IMR-90 (cell line): Measurements from ENCODE around the gene PLCB4. TPM values are rescaled to one million over a fixed set of nuclear protein-coding genes. Genes with fewer than 3 reads are reported as not detected.

Source experiments
- ATAC-seq: fragments of 200-7000 bp; cut with Tn5 transposase; 2 replicates; pipeline ENCODE4 v1.9.1; 2020; ENCODE audit warnings: low read depth, mild to moderate bottlenecking, moderate library complexity
- BruUV-seq: library from RNA; stranded (reverse); fragments of 400-500 nt; replicated peaks from 2 replicates; lab custom pipeline; 2021; lab: Mats Ljungman, UMichigan
- CTCF ChIA-PET: fragments of 300-600 bp; formaldehyde crosslinking; extraction: SDS; loops from one replicate; lab custom pipeline; 2021; ENCODE audit warnings: antibody characterized with exemption; lab: Yijun Ruan, JAX
- POLR2A ChIA-PET: fragments of 300-600 bp; sonication (Branson Sonifier 250); formaldehyde crosslinking; loops from one replicate; lab custom pipeline; 2022; ENCODE audit warnings: antibody characterized with exemption; ENCODE audit not compliant: unreplicated experiment; lab: Charles Lee
- DNase-seq: peaks from one replicate; pipeline ENCODE4 v3.0.0; 2013
- H2AFZ ChIP-seq: replicated peaks from 2 replicates; pipeline ENCODE3; 2013; ENCODE audit warnings: low read length, mild to moderate bottlenecking; ENCODE audit not compliant: poor library complexity
- H2AK5ac ChIP-seq: 2 replicates; pipeline ENCODE4 v1.6.1; 2013; ENCODE audit warnings: low read depth, low read length, inconsistent platforms
- H2AK9ac ChIP-seq: replicated peaks from 2 replicates; pipeline ENCODE3; 2013; ENCODE audit warnings: mild to moderate bottlenecking, low read depth, low read length, moderate library complexity; ENCODE audit not compliant: poor library complexity
- H2BK120ac ChIP-seq: 2 replicates; pipeline ENCODE4 v1.6.1; 2013; ENCODE audit warnings: low read depth, low read length, inconsistent platforms
- H2BK15ac ChIP-seq: 3 replicates; pipeline ENCODE4 v1.6.1; 2013; ENCODE audit warnings: low read depth, low read length, inconsistent platforms
- H2BK20ac ChIP-seq: 2 replicates; pipeline ENCODE4 v1.6.1; 2013; ENCODE audit warnings: low read depth, mild to moderate bottlenecking, inconsistent platforms, low read length, moderate library complexity
- H2BK5ac ChIP-seq: 2 replicates; pipeline ENCODE4 v1.6.1; 2013; ENCODE audit warnings: mild to moderate bottlenecking, low read depth, low read length, inconsistent platforms; ENCODE audit not compliant: poor library complexity, severe bottlenecking
- H3K14ac ChIP-seq: replicated peaks from 2 replicates; pipeline ENCODE4 v1.6.1; 2013; ENCODE audit warnings: low read depth, low read length, inconsistent platforms
- H3K18ac ChIP-seq: 2 replicates; pipeline ENCODE4 v1.6.1; 2013; ENCODE audit warnings: low read depth, low read length, control low read depth
- H3K23ac ChIP-seq: 2 replicates; pipeline ENCODE4 v1.6.1; 2013; ENCODE audit warnings: low read depth, low read length, inconsistent platforms
- H3K27ac ChIP-seq: 2 replicates; pipeline ENCODE4 v1.5.1; 2013; ENCODE audit warnings: mild to moderate bottlenecking, control low read depth, low read length; ENCODE audit not compliant: insufficient read depth
- H3K27me3 ChIP-seq: 2 replicates; pipeline ENCODE4 v1.6.1; 2013; ENCODE audit warnings: low read length; ENCODE audit not compliant: control insufficient read depth, insufficient read depth
- H3K36me3 ChIP-seq: 2 replicates; pipeline ENCODE4 v1.6.1; 2013; ENCODE audit warnings: low read length, mixed read lengths; ENCODE audit not compliant: control insufficient read depth, insufficient read depth
- H3K4ac ChIP-seq: 2 replicates; pipeline ENCODE4 v1.6.1; 2013; ENCODE audit warnings: low read depth, low read length, inconsistent platforms
- H3K4me1 ChIP-seq: 2 replicates; pipeline ENCODE4 v1.6.1; 2013; ENCODE audit warnings: low read length, mixed read lengths; ENCODE audit not compliant: control insufficient read depth, insufficient read depth
- H3K4me2 ChIP-seq: 2 replicates; pipeline ENCODE4 v1.6.1; 2013; ENCODE audit warnings: low read depth, mild to moderate bottlenecking, control low read depth, low read length, moderate library complexity
- H3K4me3 ChIP-seq: 2 replicates; pipeline ENCODE4 v1.5.1; 2013; ENCODE audit warnings: low read depth, mild to moderate bottlenecking, control low read depth, low read length, moderate library complexity; ENCODE audit not compliant: insufficient read depth
- H3K56ac ChIP-seq: 2 replicates; pipeline ENCODE4 v1.6.1; 2013; ENCODE audit warnings: low read length, inconsistent platforms; ENCODE audit not compliant: insufficient read depth; ENCODE audit errors: extremely low read depth
- H3K79me1 ChIP-seq, 2 experiments: 2 replicates each; pipeline ENCODE4 v1.6.1; 2013; ENCODE audit warnings: low read length in 2 of 2, inconsistent platforms in 1 of 2, low read depth in 1 of 2
- H3K9ac ChIP-seq: 2 replicates; pipeline ENCODE4 v1.6.1; 2013; ENCODE audit warnings: low read depth, low read length, control low read depth
- H3K9me1 ChIP-seq: 2 replicates; pipeline ENCODE4 v1.6.1; 2013; ENCODE audit warnings: low read length, inconsistent platforms; ENCODE audit not compliant: insufficient read depth
- H3K9me3 ChIP-seq: 2 replicates; pipeline ENCODE4 v1.6.1; 2013; ENCODE audit warnings: low read length; ENCODE audit not compliant: control insufficient read depth, insufficient read depth
- H4K20me1 ChIP-seq: 2 replicates; pipeline ENCODE4 v1.6.1; 2013; ENCODE audit warnings: low read length, inconsistent platforms; ENCODE audit not compliant: insufficient read depth
- H4K5ac ChIP-seq: 2 replicates; pipeline ENCODE4 v1.6.1; 2013; ENCODE audit warnings: mild to moderate bottlenecking, low read depth, low read length, control low read depth
- H4K8ac ChIP-seq, 2 experiments: 2 replicates each; pipeline ENCODE4 v1.6.1; 2013; ENCODE audit warnings: low read depth in 2 of 2, low read length in 2 of 2, control low read depth in 1 of 2, inconsistent platforms in 1 of 2
- H4K91ac ChIP-seq: 2 replicates; pipeline ENCODE4 v1.6.1; 2013; ENCODE audit warnings: low read depth, low read length, inconsistent platforms; ENCODE audit not compliant: insufficient read depth
- BHLHE40 ChIP-seq: fragments of 150-350 bp; IDR thresholded peaks from 2 replicates; pipeline ENCODE4 v1.6.1; 2016; ENCODE audit warnings: mild to moderate bottlenecking, low read depth, low read length
- MAFK ChIP-seq: IDR thresholded peaks from 2 replicates; pipeline ENCODE4 v1.6.1; 2012; ENCODE audit warnings: low read depth, low read length, improper control_type of control experiment
- MAZ ChIP-seq: IDR thresholded peaks from 2 replicates; pipeline ENCODE4 v1.6.1; 2012; ENCODE audit warnings: low read depth, mild to moderate bottlenecking, low read length, improper control_type of control experiment, moderate library complexity, borderline replicate concordance
- RAD21 ChIP-seq: IDR thresholded peaks from 2 replicates; pipeline ENCODE4 v1.6.1; 2012; ENCODE audit warnings: low read length, improper control_type of control experiment
- SMC3 ChIP-seq: fragments of 150-350 bp; IDR thresholded peaks from 2 replicates; pipeline ENCODE4 v1.6.1; 2016; ENCODE audit warnings: low read depth, mild to moderate bottlenecking, antibody characterized with exemption, low read length, moderate library complexity
- WGBS, 2 experiments: methylation state at CpG; one replicate each; pipeline versions ENCODE4 v1.1.5 to v1.1.7; 2013; ENCODE audit warnings: missing lambda C conversion rate in 2 of 2; ENCODE audit not compliant: insufficient read length in 1 of 2; ENCODE audit errors: extremely low coverage in 2 of 2; 5-methylcytosine and 5-hydroxymethylcytosine counted together
- dilution Hi-C: fragments of 300-500 bp; cut with HindIII; formaldehyde crosslinking; loops from one replicate; pipeline ENCODE4 v1.14.3; 2018; ENCODE audit warnings: low sequenced_read_pairs; ENCODE audit not compliant: unreplicated experiment
- in situ Hi-C: fragments of 300-500 bp; cut with MboI; formaldehyde crosslinking; loops from 3 replicates; pipeline ENCODE4 v1.14.3; 2019; ENCODE audit warnings: low sequenced_read_pairs, inconsistent platforms, mixed read lengths
- intact Hi-C: fragments of 100-400 bp; cut with micrococcal nuclease; formaldehyde crosslinking; loops from 2 replicates; pipeline ENCODE4 v1.10.0; 2022
- polyA plus RNA-seq, 3 experiments: library from polyadenylated mRNA; depleted of rRNA; stranded (reverse); fragments of >200 nt; gene quantifications; 2 replicates each; pipeline ENCODE4 v1.2.3, GENCODE V29; 2012; ENCODE audit warnings: low replicate concordance in 1 of 3
- total RNA-seq: library from RNA; depleted of rRNA; stranded (reverse); fragments of >200 nt; gene quantifications from 2 replicates; pipeline ENCODE4 v1.2.3, GENCODE V29; 2012

The PLCB4 gene
- total and polyA plus RNA-seq, 2 of the 4 experiments (the other 2 are of a cell fraction), result 12.5 to 24.0 TPM

- Histone ChIP-seq H2AK9ac (no peak overlapping the region), H4K20me1 (no peaks in the 10 kb centered on the region), H3K27ac (no peak overlapping the region), H3K4ac (no peak overlapping the region), H3K23ac (no peak overlapping the region), H3K14ac (no peak overlapping the region), H3K27me3 (peaks cover 65% of the 10 kb centered on the region), H3K4me2 (no peak overlapping the region), H2BK120ac (no peak overlapping the region), H4K5ac (no peak overlapping the region), H2AK5ac (no peak overlapping the region), H4K8ac (no peak overlapping the region), H2BK15ac (no peak overlapping the region), H3K4me3 (no peak overlapping the region), H2BK20ac (no peak overlapping the region), H3K36me3 (no peaks in the 10 kb centered on the region), H3K9me3 (peaks cover 3% of the 10 kb centered on the region; the same call in 1 of the 2 replicates), H3K79me1 (no peaks in the 10 kb centered on the region), H3K56ac (no peak overlapping the region), H2AFZ (no peak overlapping the region), H3K9ac (no peak overlapping the region), H3K4me1 (no peaks in the 10 kb centered on the region; the same call in 1 of the 2 replicates), H2BK5ac (no peak overlapping the region), H4K91ac (no peak overlapping the region), H3K18ac (no peak overlapping the region), H3K9me1 (no peaks in the 10 kb centered on the region)
- no peak for ATAC-seq
- intact Hi-C loops, result loop anchor here (5.0 kb wide), 1 partner anchor 75 kb away; no protein-coding TSS in a partner anchor
- dilution Hi-C loops, result no loop called here
- no CpG with 5 or more reads among the region's 8 CpGs for WGBS, 2 experiments
- TF ChIP-seq MAZ (no peak), SMC3 (no peak), RAD21 (no peak), BHLHE40 (no peak), MAFK (no peak)
- in situ Hi-C loops, result no loop called here
- CTCF ChIA-PET, result no interaction called here
- no TSS peak for BruUV-seq
- DNase-seq, result no peak
- POLR2A ChIA-PET, result no interaction called here
Observed at GRCh38 chr20:9517297-9518162, 448.6 kb downstream of the PLCB4 start.
